Parathyroid adenoma (tissue), 2 donors: Measurements from ENCODE around the gene ARID4B.

Experiments
- H2AFZ ChIP-seq: fragments of 300-600 bp; sonication (generic); one replicate; pipeline ENCODE4 v1.7.0; 2017; ENCODE audit warnings: antibody characterized with exemption, mild to moderate bottlenecking
- H3K27ac ChIP-seq: fragments of 300-600 bp; sonication (generic); one replicate; pipeline ENCODE4 v1.7.0; 2017
- H3K27me3 ChIP-seq: fragments of 300-600 bp; sonication (generic); one replicate; pipeline ENCODE4 v1.7.0; 2017; ENCODE audit warnings: low read length; ENCODE audit not compliant: control insufficient read depth, insufficient read depth
- H3K36me3 ChIP-seq: fragments of 300-600 bp; sonication (generic); one replicate; pipeline ENCODE4 v1.7.0; 2017; ENCODE audit warnings: low read length; ENCODE audit not compliant: control insufficient read depth, insufficient read depth
- H3K4me1 ChIP-seq: fragments of 300-600 bp; sonication (generic); one replicate; pipeline ENCODE4 v1.7.0; 2017; ENCODE audit warnings: control low read depth
- H3K4me2 ChIP-seq: fragments of 300-600 bp; sonication (generic); one replicate; pipeline ENCODE4 v1.7.0; 2017; ENCODE audit warnings: low read length
- H3K4me3 ChIP-seq: fragments of 300-600 bp; sonication (generic); one replicate; pipeline ENCODE4 v1.7.0; 2017; ENCODE audit warnings: low read depth, low read length
- H3K79me2 ChIP-seq: fragments of 300-600 bp; sonication (generic); one replicate; pipeline ENCODE4 v1.7.0; 2017; ENCODE audit warnings: control low read depth
- H3K9ac ChIP-seq: fragments of 300-600 bp; sonication (generic); one replicate; pipeline ENCODE4 v1.7.0; 2017; ENCODE audit warnings: mild to moderate bottlenecking
- H3K9me3 ChIP-seq: fragments of 300-600 bp; sonication (generic); one replicate; pipeline ENCODE4 v1.7.0; 2017; ENCODE audit warnings: low read length; ENCODE audit not compliant: control insufficient read depth
- CTCF ChIP-seq: fragments of 300-600 bp; sonication (generic); IDR thresholded peaks from one replicate; pipeline ENCODE4 v1.7.0; 2017; ENCODE audit warnings: antibody characterized with exemption, mild to moderate bottlenecking
- donor health status: primary hyperparathyroidism.

Gene ARID4B

GRCh38 chr1:235156265-235156664 lies 171.7 kb downstream of the ARID4B start:
- no peak overlapping the region for H3K4me3 ChIP-seq
- no peaks in the 10 kb centered on the region for H3K79me2 ChIP-seq
- no peaks in the 10 kb centered on the region for H3K4me1 ChIP-seq
- TF ChIP-seq CTCF: no peak
- no peak overlapping the region for H3K27ac ChIP-seq
- H2AFZ ChIP-seq: no peak overlapping the region
- H3K9ac ChIP-seq: no peak overlapping the region
- H3K27me3 ChIP-seq: no peaks in the 10 kb centered on the region
- H3K36me3 ChIP-seq: no peaks in the 10 kb centered on the region
- no peak overlapping the region for H3K4me2 ChIP-seq
- no peaks in the 10 kb centered on the region for H3K9me3 ChIP-seq

- no peak overlapping the region for H2AFZ ChIP-seq
- H3K9me3 ChIP-seq: no peaks in the 10 kb centered on the region
- no peak overlapping the region for H3K4me2 ChIP-seq
Measured at GRCh38 chr1:235152235-235152634, 175.7 kb downstream of the ARID4B start.

GRCh38 chr1:235151033-235151432 lies 176.9 kb downstream of the ARID4B start:
- Histone ChIP-seq H3K4me2 (no peak overlapping the region), H3K9me3 (no peaks in the 10 kb centered on the region), H3K27me3 (no peaks in the 10 kb centered on the region), H2AFZ (no peak overlapping the region), H3K36me3 (no peaks in the 10 kb centered on the region), H3K9ac (no peak overlapping the region), H3K4me1 (no peaks in the 10 kb centered on the region), H3K4me3 (no peak overlapping the region), H3K79me2 (no peaks in the 10 kb centered on the region), H3K27ac (no peak overlapping the region)
- no peak for TF ChIP-seq CTCF

More at GRCh38 chr1:235152235-235152634, 175.7 kb downstream of the ARID4B start:
- no peak for TF ChIP-seq CTCF
- Histone ChIP-seq H3K4me3 (no peak overlapping the region), H3K9ac (no peak overlapping the region), H3K27me3 (no peaks in the 10 kb centered on the region), H3K36me3 (no peaks in the 10 kb centered on the region), H3K79me2 (no peaks in the 10 kb centered on the region), H3K27ac (no peak overlapping the region), H3K4me1 (no peaks in the 10 kb centered on the region)

GRCh38 chr1:235149824-235150223 lies 178.2 kb downstream of the ARID4B start:
- H3K4me1 ChIP-seq: no peaks in the 10 kb centered on the region
- no peaks in the 10 kb centered on the region for H3K36me3 ChIP-seq
- no peaks in the 10 kb centered on the region for H3K27me3 ChIP-seq
- H3K4me2 ChIP-seq: no peak overlapping the region
- TF ChIP-seq CTCF: no peak
- no peak overlapping the region for H3K27ac ChIP-seq
- H3K9ac ChIP-seq: no peak overlapping the region
- no peak overlapping the region for H2AFZ ChIP-seq
- H3K79me2 ChIP-seq: no peaks in the 10 kb centered on the region
- no peaks in the 10 kb centered on the region for H3K9me3 ChIP-seq
- no peak overlapping the region for H3K4me3 ChIP-seq

GRCh38 chr1:235147269-235147668 lies 180.7 kb downstream of the ARID4B start:
- Histone ChIP-seq H3K9me3 (no peaks in the 10 kb centered on the region), H3K4me2 (no peak overlapping the region), H3K27ac (no peak overlapping the region), H3K36me3 (no peaks in the 10 kb centered on the region), H3K9ac (no peak overlapping the region), H3K4me1 (no peaks in the 10 kb centered on the region), H3K4me3 (no peak overlapping the region), H2AFZ (no peak overlapping the region), H3K79me2 (no peaks in the 10 kb centered on the region), H3K27me3 (no peaks in the 10 kb centered on the region)
- TF ChIP-seq CTCF: no peak
